Erythroblast (primary cell): ENCODE results near the gene NTNG2.

Experiments
- GATA1 ChIP-seq: IDR thresholded peaks from 2 replicates; pipeline ENCODE4 v1.6.1; 2011; ENCODE audit warnings: low read depth, mild to moderate bottlenecking, control low read depth, low read length, moderate library complexity
- POLR2A ChIP-seq: IDR thresholded peaks from 2 replicates; pipeline ENCODE4 v1.6.1; 2011; ENCODE audit warnings: mild to moderate bottlenecking, low read length

DNA sequence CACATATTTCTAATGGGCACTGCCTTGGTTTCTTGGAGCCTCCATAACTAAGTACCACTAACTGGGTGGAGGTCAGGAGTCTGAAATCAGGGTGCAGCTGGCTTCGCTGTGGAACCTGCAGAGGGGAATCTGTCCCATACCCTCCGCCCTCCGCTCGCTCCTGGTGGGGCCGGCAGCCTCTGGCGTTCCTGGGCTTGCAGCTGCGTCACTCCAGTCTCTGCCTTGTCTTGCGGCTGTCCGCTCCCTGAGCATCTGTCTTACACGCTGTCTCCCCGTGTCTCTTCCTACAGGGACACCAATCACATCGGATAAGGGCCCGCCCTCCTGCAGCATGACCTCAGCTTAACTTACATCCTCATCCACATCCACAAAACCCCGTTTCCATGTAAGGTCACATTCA, 45.4 kb downstream of the NTNG2 start:
- no peak for TF ChIP-seq POLR2A
- no peak for TF ChIP-seq GATA1
